Muscle layer of duodenum (tissue), 2 donors: ENCODE results near the gene NEK7.
A peak's percentile ranks its signal among the peaks of the same experiment; 100 is the strongest.

ENCODE experiments used
- H3K27ac ChIP-seq: one replicate; pipeline ENCODE4 v1.7.0; 2013; ENCODE audit warnings: mild to moderate bottlenecking, low read length
- H3K27me3 ChIP-seq: one replicate; pipeline ENCODE4 v1.7.0; 2013; ENCODE audit warnings: low read depth, mild to moderate bottlenecking, control low read depth, low read length
- H3K36me3 ChIP-seq, 2 donors: one replicate each; pipeline ENCODE4 v1.7.0; 2013; ENCODE audit warnings: low read length in 2 of 2, control low read depth in 1 of 2, mild to moderate bottlenecking in 1 of 2; ENCODE audit not compliant: insufficient read depth in 2 of 2, control insufficient read depth in 1 of 2
- H3K4me1 ChIP-seq, 2 donors: one replicate each; pipeline ENCODE4 v1.7.0; 2013; ENCODE audit warnings: low read length in 2 of 2, mild to moderate bottlenecking in 2 of 2, control low read depth in 1 of 2, moderate library complexity in 1 of 2; ENCODE audit not compliant: insufficient read depth in 2 of 2, control insufficient read depth in 1 of 2
- H3K4me3 ChIP-seq, 2 donors: one replicate each; pipeline ENCODE4 v1.7.0; 2013; ENCODE audit warnings: low read length in 2 of 2, low read depth in 1 of 2, mild to moderate bottlenecking in 1 of 2
- H3K9me3 ChIP-seq, 2 donors: one replicate each; pipeline ENCODE4 v1.7.0; 2013; ENCODE audit warnings: low read length in 2 of 2, control low read depth in 1 of 2, mild to moderate bottlenecking in 1 of 2; ENCODE audit not compliant: control insufficient read depth in 1 of 2
- donor health status: healthy.

Gene NEK7

DNA sequence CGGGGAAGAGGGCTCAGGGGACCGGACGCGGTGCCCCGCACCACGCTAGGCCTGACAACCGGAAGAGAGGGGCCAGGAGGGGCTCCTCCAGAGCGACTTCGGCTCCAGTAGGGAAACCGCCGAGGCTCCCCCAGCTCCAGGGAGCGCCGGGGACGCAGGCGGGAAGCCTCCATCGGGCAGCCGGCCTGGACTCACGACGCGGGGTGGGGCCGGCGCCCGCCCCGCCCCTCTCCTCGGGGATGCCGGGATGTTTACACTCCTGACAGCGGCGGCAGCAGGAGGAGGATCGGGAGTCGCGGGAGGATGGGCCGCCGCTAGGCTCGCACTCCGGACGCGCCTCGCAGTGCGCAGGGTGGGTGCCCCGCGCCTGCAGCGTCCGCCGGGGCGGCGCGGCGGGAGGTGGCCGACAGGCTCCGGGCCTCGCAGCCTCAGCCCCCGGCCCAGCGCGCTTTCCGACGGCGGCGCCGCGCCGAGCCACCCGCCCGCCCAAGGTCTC lies at the start of gene NEK7:
Gene NEK7 (plus strand): TSS at position 254 of the 496 bp plus-strand sequence. CDS start 75,583 bp downstream, outside the sequence.
- peaks cover 0 to 5% of the 10 kb centered on the region in 2 donors for H3K36me3 ChIP-seq
- peak within 1 kb of the TSS; percentile 80 to 92 for H3K4me3 ChIP-seq
- H3K4me1 ChIP-seq, result peaks cover 0 to 28% of the 10 kb centered on the region in 2 donors
- no peaks in the 10 kb centered on the region for H3K9me3 ChIP-seq
- no peaks in the 10 kb centered on the region for H3K27me3 ChIP-seq
- peak within 1 kb of the TSS; percentile 95 for H3K27ac ChIP-seq

DNA sequence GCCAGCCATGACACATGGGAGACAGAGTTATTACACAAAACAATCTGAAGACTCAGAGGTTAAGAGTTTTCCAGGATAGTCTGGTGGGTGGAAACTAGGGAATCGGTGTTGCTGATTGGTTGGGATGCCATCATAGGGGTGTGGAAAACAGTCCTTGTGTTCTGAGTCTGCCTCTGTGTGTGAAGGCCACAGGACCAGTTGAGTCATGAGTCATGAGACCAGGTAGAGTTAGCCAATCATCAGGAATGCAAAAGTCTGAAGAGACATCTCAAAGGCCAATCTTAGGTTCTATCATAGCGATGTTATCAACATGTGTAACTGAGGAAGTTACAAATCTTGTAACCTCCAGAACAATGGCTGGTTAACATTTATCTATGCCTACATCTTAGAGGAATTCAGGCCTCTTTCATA lies 49.7 kb upstream of the NEK7 start:
- no peaks in the 10 kb centered on the region for H3K4me1 ChIP-seq
- no peaks in the 10 kb centered on the region for H3K27me3 ChIP-seq
- H3K36me3 ChIP-seq, result no peaks in the 10 kb centered on the region
- no peak overlapping the region for H3K4me3 ChIP-seq
- no peak overlapping the region for H3K27ac ChIP-seq
- no peaks in the 10 kb centered on the region for H3K9me3 ChIP-seq

DNA sequence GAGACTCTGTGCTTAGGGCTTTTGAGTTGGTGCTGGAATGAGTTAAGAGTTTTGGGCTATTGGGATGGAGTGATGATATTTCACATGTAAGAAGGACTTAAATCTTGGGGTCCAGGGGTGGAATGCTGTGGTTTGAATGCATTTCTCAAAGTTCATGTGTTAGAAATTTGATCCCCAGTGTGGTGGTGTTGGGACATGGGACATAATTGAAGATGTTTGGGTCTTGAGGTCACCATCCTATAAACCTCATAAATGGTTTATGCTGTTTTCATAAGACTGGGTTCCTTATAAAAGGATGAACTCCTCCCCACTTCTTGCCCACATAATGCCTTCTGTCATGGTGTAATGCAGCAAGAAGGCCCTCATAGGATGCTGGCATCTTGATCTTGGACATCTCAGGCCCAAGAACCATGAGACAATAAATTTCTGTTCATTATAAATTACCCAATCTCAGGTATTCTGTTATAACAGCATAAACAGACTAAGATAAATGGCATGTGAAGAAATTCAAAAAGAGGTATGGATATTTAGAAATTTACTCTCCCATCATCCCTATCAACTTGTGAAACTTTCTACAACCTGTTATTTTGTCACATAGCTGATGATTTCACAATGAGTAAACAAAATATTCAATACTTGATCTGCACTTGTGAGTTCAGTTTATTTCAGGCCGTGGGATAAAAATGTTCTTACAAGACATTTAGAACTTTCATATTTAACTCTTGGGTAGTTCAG lies 48.0 kb upstream of the NEK7 start:
- no peaks in the 10 kb centered on the region for H3K36me3 ChIP-seq
- H3K9me3 ChIP-seq, result no peaks in the 10 kb centered on the region
- H3K27me3 ChIP-seq, result no peaks in the 10 kb centered on the region

DNA sequence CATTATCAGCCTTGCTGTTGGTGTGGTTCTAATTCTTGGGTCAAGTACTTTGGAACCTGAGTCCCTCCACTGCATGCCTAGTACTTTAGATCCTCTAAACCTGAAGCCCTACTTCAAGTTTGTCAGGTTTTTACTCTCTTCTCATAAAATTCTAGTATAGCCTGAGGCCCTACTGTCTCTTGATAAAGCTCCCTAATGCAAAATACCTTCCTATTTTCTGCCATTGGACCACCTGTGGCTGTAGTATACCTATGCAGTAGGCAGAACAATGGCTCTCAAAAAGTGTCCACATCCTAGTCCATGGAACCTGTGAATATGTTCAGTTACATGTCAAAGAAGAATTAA lies 47.5 kb upstream of the NEK7 start:
- no peaks in the 10 kb centered on the region for H3K9me3 ChIP-seq
- no peaks in the 10 kb centered on the region for H3K4me1 ChIP-seq
- H3K36me3 ChIP-seq, result no peaks in the 10 kb centered on the region
- no peak overlapping the region for H3K27ac ChIP-seq
- no peak overlapping the region for H3K4me3 ChIP-seq
- no peaks in the 10 kb centered on the region for H3K27me3 ChIP-seq

More for the DNA sequence above, 48.0 kb upstream of the NEK7 start:
- H3K27ac ChIP-seq, result no peak overlapping the region
- H3K4me3 ChIP-seq, result no peak overlapping the region
- no peaks in the 10 kb centered on the region for H3K4me1 ChIP-seq

DNA sequence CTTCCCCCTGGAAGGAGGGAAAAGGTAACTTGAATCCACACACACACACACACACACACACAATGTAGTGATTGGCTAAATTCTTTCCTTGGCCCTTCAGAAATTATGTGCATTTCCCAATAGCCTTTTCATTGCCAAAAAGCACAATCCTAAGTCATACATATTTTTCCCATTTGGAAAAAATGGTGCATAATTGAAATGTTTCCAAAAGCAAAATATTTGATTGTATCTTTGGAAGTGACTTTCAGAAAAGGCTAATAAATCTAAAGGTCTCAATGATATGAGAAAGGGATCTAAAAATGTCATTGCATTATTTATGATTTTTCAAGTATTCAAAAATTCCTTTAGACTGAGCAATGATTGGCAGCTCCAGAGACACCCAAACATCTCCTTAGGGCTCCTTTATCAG lies 43.5 kb upstream of the NEK7 start:
- no peaks in the 10 kb centered on the region for H3K27me3 ChIP-seq
- H3K36me3 ChIP-seq, result no peaks in the 10 kb centered on the region
- H3K4me1 ChIP-seq, result no peaks in the 10 kb centered on the region
- H3K27ac ChIP-seq, result no peak overlapping the region
- H3K4me3 ChIP-seq, result no peak overlapping the region
- H3K9me3 ChIP-seq, result no peaks in the 10 kb centered on the region

DNA sequence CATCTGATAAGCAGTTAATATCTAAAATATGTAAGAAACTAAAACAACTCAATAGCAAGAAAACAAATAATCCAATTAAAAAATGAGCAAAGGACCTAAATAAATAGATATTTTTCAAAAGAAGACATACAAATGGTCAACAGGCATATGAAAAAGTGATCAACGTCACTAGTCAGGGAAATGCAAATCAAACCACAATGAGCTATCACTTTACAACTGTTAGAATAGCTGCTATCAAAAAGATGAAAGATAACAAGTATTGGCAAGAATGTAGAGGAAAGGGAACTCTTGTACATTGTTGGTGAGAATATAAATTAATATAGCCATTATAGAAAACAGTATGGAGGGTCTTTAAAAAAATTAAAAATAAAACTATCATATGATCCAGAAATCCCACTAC lies 40.7 kb upstream of the NEK7 start:
- Histone ChIP-seq H3K27ac (no peak overlapping the region), H3K4me1 (no peaks in the 10 kb centered on the region), H3K4me3 (no peak overlapping the region), H3K27me3 (no peaks in the 10 kb centered on the region), H3K36me3 (no peaks in the 10 kb centered on the region), H3K9me3 (no peaks in the 10 kb centered on the region)

DNA sequence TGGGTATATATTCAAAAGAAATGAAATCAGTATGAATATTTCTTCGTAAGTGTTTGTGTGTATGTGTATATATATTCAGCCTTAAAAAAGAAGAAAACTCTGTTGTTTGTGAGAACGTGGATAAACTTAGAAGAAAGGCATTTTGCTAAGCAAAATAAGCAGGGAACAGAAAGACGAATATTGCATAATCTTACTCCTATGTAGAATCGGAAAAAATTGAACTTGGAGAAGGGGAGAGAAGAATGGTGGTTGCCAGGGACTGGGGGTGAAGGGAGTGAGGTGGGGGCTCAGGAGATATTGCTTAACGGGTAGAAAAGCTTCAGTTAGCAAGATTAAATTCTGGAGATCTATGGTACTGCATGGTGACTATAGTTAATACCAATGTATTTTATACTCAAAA lies 40.3 kb upstream of the NEK7 start:
- no peaks in the 10 kb centered on the region for H3K27me3 ChIP-seq
- H3K9me3 ChIP-seq, result no peaks in the 10 kb centered on the region
- no peak overlapping the region for H3K4me3 ChIP-seq
- H3K4me1 ChIP-seq, result no peaks in the 10 kb centered on the region
- H3K27ac ChIP-seq, result no peak overlapping the region
- no peaks in the 10 kb centered on the region for H3K36me3 ChIP-seq

DNA sequence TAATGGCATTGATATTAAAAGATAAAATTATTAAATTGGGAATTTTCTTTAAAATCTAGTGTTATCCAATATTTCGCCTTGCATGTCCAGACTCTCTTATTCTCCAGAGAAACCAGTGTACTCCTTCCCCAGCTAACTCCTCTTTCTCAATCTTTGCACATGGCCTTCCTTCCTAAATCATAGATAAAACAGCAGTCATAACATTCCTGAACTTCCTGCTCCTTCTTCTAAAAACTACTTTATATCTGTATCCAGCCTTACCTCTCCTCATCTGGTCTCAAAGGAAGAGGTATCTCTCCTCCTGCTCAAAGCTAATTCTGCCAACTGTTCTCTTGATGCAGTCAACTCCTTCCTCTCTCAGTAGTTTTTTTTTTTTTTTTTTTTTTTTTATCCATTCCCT lies 39.5 kb upstream of the NEK7 start:
- H3K4me3 ChIP-seq, result no peak overlapping the region
- H3K27me3 ChIP-seq, result no peaks in the 10 kb centered on the region
- no peaks in the 10 kb centered on the region for H3K4me1 ChIP-seq
- no peaks in the 10 kb centered on the region for H3K9me3 ChIP-seq
- no peaks in the 10 kb centered on the region for H3K36me3 ChIP-seq
- no peak overlapping the region for H3K27ac ChIP-seq

DNA sequence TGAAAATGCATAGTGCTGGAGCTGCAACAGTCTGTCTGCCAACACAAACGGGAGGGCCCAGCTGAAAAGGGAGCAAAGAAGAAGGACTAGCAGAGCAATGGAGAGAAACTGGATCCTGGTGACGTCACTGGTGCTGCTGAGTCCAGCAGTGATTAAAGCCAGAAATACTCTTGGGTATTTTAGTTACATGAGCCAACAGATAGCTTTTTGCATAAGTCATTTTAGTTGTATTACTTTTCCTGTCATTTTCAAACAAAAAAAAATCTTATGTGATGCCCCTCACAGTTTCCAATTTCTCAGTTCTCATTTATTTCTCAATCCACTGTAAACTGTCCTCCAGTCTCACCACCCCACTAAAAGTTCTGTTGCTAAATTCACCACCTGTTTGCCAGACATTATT lies 38.7 kb upstream of the NEK7 start:
- Histone ChIP-seq H3K36me3 (no peaks in the 10 kb centered on the region), H3K27me3 (no peaks in the 10 kb centered on the region), H3K4me3 (no peak overlapping the region), H3K9me3 (no peaks in the 10 kb centered on the region), H3K4me1 (no peaks in the 10 kb centered on the region), H3K27ac (peak overlapping the region; percentile 65)

DNA sequence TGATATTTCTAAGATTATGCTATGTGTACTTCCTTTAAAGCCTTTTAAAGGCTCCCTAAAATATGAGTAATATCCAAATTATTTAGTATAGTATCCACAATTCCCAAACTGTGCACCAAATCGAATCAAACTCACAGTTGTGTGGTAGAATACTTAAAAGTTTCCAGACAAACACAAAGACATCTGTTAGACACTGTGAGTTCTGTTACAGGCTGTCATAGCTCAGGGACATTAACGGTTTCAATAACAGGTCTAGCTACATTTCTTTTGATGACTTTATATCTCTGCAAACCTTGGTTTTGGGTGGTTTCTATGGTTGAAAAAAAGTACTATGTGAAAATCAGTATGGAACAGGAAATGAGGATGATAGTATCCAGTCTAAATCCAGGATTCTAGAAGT lies 36.9 kb upstream of the NEK7 start:
- no peak overlapping the region for H3K27ac ChIP-seq

DNA sequence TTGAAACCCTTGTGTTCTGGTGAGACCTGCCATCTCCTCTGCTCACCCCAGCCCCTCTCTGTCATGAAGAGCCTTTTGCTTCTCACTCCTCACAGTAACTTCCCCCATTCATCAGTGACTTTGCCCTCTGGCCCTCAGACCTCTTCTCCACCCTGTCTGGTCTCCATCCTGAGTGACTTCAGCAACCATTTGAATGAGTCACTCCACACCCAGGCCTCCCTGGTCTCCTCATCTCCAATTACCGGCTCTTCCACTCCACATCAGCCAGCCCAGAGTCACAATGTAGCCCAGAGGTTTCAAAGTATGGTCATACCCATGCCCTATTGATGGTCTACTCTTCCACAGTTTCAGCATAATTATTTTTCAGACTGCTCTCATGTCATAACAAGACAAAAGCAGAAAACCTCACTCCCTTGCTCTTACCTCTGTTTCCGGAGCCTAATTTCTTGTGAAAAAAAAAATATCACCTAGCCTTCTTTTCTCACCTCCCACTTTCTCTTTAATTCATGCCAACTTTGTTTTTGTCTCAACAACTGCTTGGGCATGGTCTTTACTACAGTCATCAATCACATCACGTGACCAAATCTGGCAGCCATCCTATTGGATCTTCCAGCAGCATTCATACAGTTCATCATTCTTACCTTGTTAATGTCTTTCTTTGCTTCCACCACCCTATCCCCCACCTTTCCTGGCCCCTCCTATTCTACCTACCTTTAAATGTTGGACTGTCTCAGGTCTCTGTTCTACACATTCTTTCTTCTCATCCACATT lies 35.6 kb upstream of the NEK7 start:
- no peaks in the 10 kb centered on the region for H3K36me3 ChIP-seq
- H3K4me3 ChIP-seq, result no peak overlapping the region
- H3K9me3 ChIP-seq, result no peaks in the 10 kb centered on the region
- no peaks in the 10 kb centered on the region for H3K27me3 ChIP-seq
- no peaks in the 10 kb centered on the region for H3K4me1 ChIP-seq
- H3K27ac ChIP-seq, result no peak overlapping the region

More for the DNA sequence above, 36.9 kb upstream of the NEK7 start:
- Histone ChIP-seq H3K4me1 (no peaks in the 10 kb centered on the region), H3K4me3 (no peak overlapping the region), H3K27me3 (no peaks in the 10 kb centered on the region), H3K9me3 (no peaks in the 10 kb centered on the region), H3K36me3 (no peaks in the 10 kb centered on the region)
